OCI-LY7 (cell line): Measurements from ENCODE around the gene NOXA1. TPM values are rescaled to one million over a fixed set of nuclear protein-coding genes. Genes with fewer than 3 reads are reported as not detected.

Experiments used
- BruUV-seq: library from RNA; stranded (reverse); fragments of 400-500 nt; replicated peaks from 2 replicates; lab custom pipeline; 2021; lab: Mats Ljungman, UMichigan
- CTCF ChIA-PET: fragments of 300-600 bp; sonication (Branson Sonifier 250); formaldehyde crosslinking; loops from one replicate; lab custom pipeline; 2022; ENCODE audit warnings: antibody characterized with exemption; ENCODE audit not compliant: unreplicated experiment; lab: Charles Lee
- POLR2A ChIA-PET: fragments of 300-600 bp; sonication (Branson Sonifier 250); formaldehyde crosslinking; loops from one replicate; lab custom pipeline; 2022; ENCODE audit warnings: antibody characterized with exemption; lab: Charles Lee
- DNase-seq: peaks from one replicate; pipeline ENCODE4 v3.0.0-alpha.2; 2015; ENCODE audit warnings: low spot score
- H2AFZ ChIP-seq: fragments of 200-600 bp; sonication (generic), shearing (Covaris generic); 2 replicates; pipeline ENCODE4 v1.6.1; 2014; ENCODE audit warnings: mild to moderate bottlenecking, antibody characterized with exemption, low read length, moderate library complexity
- H3K27ac ChIP-seq: fragments of 200-600 bp; sonication (generic); 2 replicates; pipeline ENCODE4 v1.5.1; 2014; ENCODE audit warnings: mixed run types, low read depth, mild to moderate bottlenecking, moderate library complexity, low read length, inconsistent platforms; ENCODE audit not compliant: poor library complexity, severe bottlenecking
- H3K36me3 ChIP-seq: fragments of 200-600 bp; sonication (generic); 2 replicates; pipeline ENCODE4 v1.6.1; 2014; ENCODE audit warnings: mild to moderate bottlenecking, antibody characterized with exemption, low read length, moderate library complexity, mixed read lengths; ENCODE audit not compliant: insufficient read depth
- H3K4me1 ChIP-seq: fragments of 200-600 bp; sonication (generic); 2 replicates; pipeline ENCODE4 v1.5.1; 2014; ENCODE audit warnings: mild to moderate bottlenecking, low read length; ENCODE audit not compliant: insufficient read depth, poor library complexity, severe bottlenecking
- H3K4me2 ChIP-seq: fragments of 200-600 bp; sonication (generic); 2 replicates; pipeline ENCODE4 v1.6.1; 2014; ENCODE audit warnings: mild to moderate bottlenecking, low read length
- H3K4me3 ChIP-seq: fragments of 200-600 bp; sonication (generic); 2 replicates; pipeline ENCODE4 v1.5.1; 2014; ENCODE audit warnings: mild to moderate bottlenecking, low read depth, low read length; ENCODE audit not compliant: poor library complexity, severe bottlenecking
- H3K79me2 ChIP-seq: fragments of 200-600 bp; sonication (generic); 2 replicates; pipeline ENCODE4 v1.6.1; 2016; ENCODE audit warnings: low read depth, mild to moderate bottlenecking, low read length, moderate library complexity, mixed read lengths; ENCODE audit not compliant: insufficient read depth
- H3K9me2 ChIP-seq: fragments of 200-600 bp; sonication (generic); 2 replicates; pipeline ENCODE4 v1.6.1; 2016; ENCODE audit warnings: mild to moderate bottlenecking, low read length, mixed read lengths; ENCODE audit not compliant: insufficient read depth
- H3K9me3 ChIP-seq: fragments of 200-600 bp; sonication (generic); 2 replicates; pipeline ENCODE4 v1.6.1; 2014; ENCODE audit warnings: mild to moderate bottlenecking, mixed run types, low read length, mixed read lengths
- H4K20me1 ChIP-seq: fragments of 200-600 bp; sonication (generic); 2 replicates; pipeline ENCODE4 v1.6.1; 2014; ENCODE audit warnings: mild to moderate bottlenecking, antibody characterized with exemption, low read length, moderate library complexity, mixed read lengths; ENCODE audit not compliant: insufficient read depth
- EZH2phosphoT487 ChIP-seq: fragments of 200-600 bp; sonication (generic); IDR thresholded peaks from 2 replicates; pipeline ENCODE4 v1.6.1; 2018; ENCODE audit warnings: low read depth, borderline replicate concordance, mild to moderate bottlenecking, mixed run types, antibody characterized with exemption, low read length, moderate library complexity, mixed read lengths
- intact Hi-C: fragments of 100-400 bp; cut with micrococcal nuclease; formaldehyde crosslinking; loops from one replicate; pipeline ENCODE4 v1.10.0; 2022; ENCODE audit not compliant: unreplicated experiment
- total RNA-seq, 2 experiments: library from RNA; depleted of rRNA in 1 of 2; stranded (reverse); fragments of >200 nt in 1 of 2; shearing (Covaris generic) in 1 of 2; gene quantifications; 2 replicates each; pipeline ENCODE4 v1.2.3, GENCODE V29; 2014 to 2022
- TF ChIP-seq, protein P1 (sequence below): fragments of 200-600 bp; sonication (generic); conservative IDR thresholded peaks from 2 replicates; pipeline ENCODE4 v1.5.1; 2014; ENCODE audit warnings: mild to moderate bottlenecking, antibody characterized with exemption, low read length, moderate library complexity, mixed read lengths

NOXA1 gene
- total RNA-seq, 2 experiments from 2014 or later, result not detected

- ChIA-PET POLR2A (interaction anchor here (0.6 kb wide), 1 partner anchor 423 kb away, joined by 6 read pairs; no protein-coding TSS in a partner anchor), CTCF (no interaction called here)
- intact Hi-C loops, result loop anchor here (10.0 kb wide), 1 partner anchor 86 kb away; no protein-coding TSS in a partner anchor
- no peaks in the 10 kb centered on the region for H4K20me1 ChIP-seq
- no TSS peak for BruUV-seq
- H3K36me3 ChIP-seq, result no peaks in the 10 kb centered on the region
- H3K9me3 ChIP-seq, result no peaks in the 10 kb centered on the region
- no peak overlapping the region for H3K4me2 ChIP-seq
- H3K79me2 ChIP-seq, result no peaks in the 10 kb centered on the region
- H2AFZ ChIP-seq, result no peak overlapping the region
- H3K9me2 ChIP-seq, result no peaks in the 10 kb centered on the region
- peaks cover 8% of the 10 kb centered on the region for H3K4me1 ChIP-seq
- no peak for TF ChIP-seq EZH2phosphoT487
- TF ChIP-seq, protein P1, sequence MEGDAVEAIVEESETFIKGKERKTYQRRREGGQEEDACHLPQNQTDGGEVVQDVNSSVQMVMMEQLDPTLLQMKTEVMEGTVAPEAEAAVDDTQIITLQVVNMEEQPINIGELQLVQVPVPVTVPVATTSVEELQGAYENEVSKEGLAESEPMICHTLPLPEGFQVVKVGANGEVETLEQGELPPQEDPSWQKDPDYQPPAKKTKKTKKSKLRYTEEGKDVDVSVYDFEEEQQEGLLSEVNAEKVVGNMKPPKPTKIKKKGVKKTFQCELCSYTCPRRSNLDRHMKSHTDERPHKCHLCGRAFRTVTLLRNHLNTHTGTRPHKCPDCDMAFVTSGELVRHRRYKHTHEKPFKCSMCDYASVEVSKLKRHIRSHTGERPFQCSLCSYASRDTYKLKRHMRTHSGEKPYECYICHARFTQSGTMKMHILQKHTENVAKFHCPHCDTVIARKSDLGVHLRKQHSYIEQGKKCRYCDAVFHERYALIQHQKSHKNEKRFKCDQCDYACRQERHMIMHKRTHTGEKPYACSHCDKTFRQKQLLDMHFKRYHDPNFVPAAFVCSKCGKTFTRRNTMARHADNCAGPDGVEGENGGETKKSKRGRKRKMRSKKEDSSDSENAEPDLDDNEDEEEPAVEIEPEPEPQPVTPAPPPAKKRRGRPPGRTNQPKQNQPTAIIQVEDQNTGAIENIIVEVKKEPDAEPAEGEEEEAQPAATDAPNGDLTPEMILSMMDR, result no peak
- no peak overlapping the region for H3K4me3 ChIP-seq
- H3K27ac ChIP-seq, result no peak overlapping the region
- DNase-seq, result no peak
Measured at GRCh38 chr9:137411260-137411644, 11.9 kb upstream of the NOXA1 start.

GRCh38 chr9:137411645-137412380 is 11.4 kb upstream of the NOXA1 start:
- H2AFZ ChIP-seq, result no peak overlapping the region
- H3K79me2 ChIP-seq, result no peaks in the 10 kb centered on the region
- no peak overlapping the region for H3K4me3 ChIP-seq
- intact Hi-C loops, result loop anchor here (10.0 kb wide), 1 partner anchor 87 kb away; no protein-coding TSS in a partner anchor
- H3K4me2 ChIP-seq, result no peak overlapping the region
- H3K36me3 ChIP-seq, result no peaks in the 10 kb centered on the region
- no TSS peak for BruUV-seq
- no peak overlapping the region for H3K27ac ChIP-seq
- CTCF ChIA-PET, result interaction anchor here (0.5 kb wide), 1 partner anchor 105 kb away, joined by 4 read pairs; no protein-coding TSS in a partner anchor
- no peaks in the 10 kb centered on the region for H3K9me3 ChIP-seq
- no peak for DNase-seq
- H4K20me1 ChIP-seq, result no peaks in the 10 kb centered on the region
- no peaks in the 10 kb centered on the region for H3K9me2 ChIP-seq
- no peak for TF ChIP-seq EZH2phosphoT487
- TF ChIP-seq, protein P1, result no peak
- peaks cover 8% of the 10 kb centered on the region for H3K4me1 ChIP-seq
- POLR2A ChIA-PET, result no interaction called here

- DNase-seq, result no peak
- ChIA-PET POLR2A (interaction anchor here (0.5 kb wide), 1 partner anchor 1733 kb away, joined by 3 read pairs; no protein-coding TSS in a partner anchor), CTCF (interaction anchor here (0.5 kb wide), 1 partner anchor 106 kb away, joined by 4 read pairs; no protein-coding TSS in a partner anchor)
- Histone ChIP-seq H3K9me3 (no peaks in the 10 kb centered on the region), H3K4me3 (no peak overlapping the region), H3K27ac (no peak overlapping the region), H4K20me1 (no peaks in the 10 kb centered on the region), H2AFZ (no peak overlapping the region), H3K4me2 (no peak overlapping the region), H3K79me2 (no peaks in the 10 kb centered on the region), H3K36me3 (no peaks in the 10 kb centered on the region), H3K4me1 (peaks cover 14% of the 10 kb centered on the region), H3K9me2 (no peaks in the 10 kb centered on the region)
- intact Hi-C loops, result loop anchor here (10.0 kb wide), 1 partner anchor 88 kb away; no protein-coding TSS in a partner anchor
- no peak for TF ChIP-seq EZH2phosphoT487
- TF ChIP-seq, protein P1, result no peak
- BruUV-seq, result no TSS peak
Measured at GRCh38 chr9:137412431-137412830, 10.8 kb upstream of the NOXA1 start.
